Spleen (tissue), 11 donors: Measurements from ENCODE around the gene CARS1. TPM values are rescaled to one million over a fixed set of nuclear protein-coding genes. Genes with fewer than 3 reads are reported as not detected.

Experiments
- DNase-seq: peaks from one replicate; pipeline ENCODE4 v3.0.0-alpha.2; 2020
- H3K27ac ChIP-seq, 8 donors: fragments of 200-600 bp; sonication (generic) in 7 of 8; 1 replicate in 4 of 8; 2 replicates in 4 of 8; pipeline versions ENCODE4 v1.5.0 to v1.8.0; 2016 to 2021; ENCODE audit warnings: inconsistent platforms in 4 of 8, mild to moderate bottlenecking in 4 of 8, moderate library complexity in 1 of 8
- H3K27me3 ChIP-seq, 7 donors: fragments of 200-600 bp; sonication (generic) in 6 of 7; replicated peaks in 1 of 7; 1 replicate in 4 of 7; 2 replicates in 3 of 7; pipeline versions ENCODE4 v1.5.0 to v1.8.0; 2016 to 2021; ENCODE audit warnings: inconsistent platforms in 3 of 7, mild to moderate bottlenecking in 1 of 7
- H3K36me3 ChIP-seq, 6 donors: fragments of 200-600 bp; sonication (generic) in 5 of 6; 1 replicate in 4 of 6; 2 replicates in 2 of 6; pipeline versions ENCODE4 v1.5.0 to v1.8.0; 2016 to 2021; ENCODE audit warnings: inconsistent platforms in 2 of 6
- H3K4me1 ChIP-seq, 6 donors: fragments of 200-600 bp; sonication (generic) in 5 of 6; 1 replicate in 3 of 6; 2 replicates in 3 of 6; pipeline versions ENCODE4 v1.5.0 to v1.8.0; 2016 to 2021; ENCODE audit warnings: inconsistent platforms in 3 of 6
- H3K4me3 ChIP-seq, 8 donors: fragments of 200-600 bp; sonication (generic) in 7 of 8; 1 replicate in 4 of 8; 2 replicates in 4 of 8; pipeline versions ENCODE4 v1.5.0 to v1.8.0; 2016 to 2021; ENCODE audit warnings: inconsistent platforms in 4 of 8, mild to moderate bottlenecking in 4 of 8, moderate library complexity in 2 of 8
- H3K9me3 ChIP-seq, 8 donors: fragments of 200-600 bp; sonication (generic) in 7 of 8; 1 replicate in 4 of 8; 2 replicates in 4 of 8; pipeline versions ENCODE4 v1.5.0 to v1.8.0; 2016 to 2021; ENCODE audit warnings: inconsistent platforms in 4 of 8
- POLR2A ChIP-seq, 3 donors: fragments of 450-650 bp; IDR thresholded peaks; one replicate each; pipeline ENCODE4 v1.5.1; 2017; ENCODE audit warnings: antibody characterized with exemption in 3 of 3, mild to moderate bottlenecking in 1 of 3
- POLR2AphosphoS5 ChIP-seq, 3 donors: sonication (generic); formaldehyde crosslinking; IDR thresholded peaks; one replicate each; pipeline ENCODE4 v1.5.1; 2017; ENCODE audit warnings: antibody characterized with exemption in 3 of 3
- WGBS, 5 donors: extraction: QIAGEN DNeasy Blood & Tissue Kit in 3 of 5; methylation state at CpG; one replicate each; pipeline versions ENCODE4 v1.1.5 to v1.1.7; 2013 to 2018; 5-methylcytosine and 5-hydroxymethylcytosine counted together
- intact Hi-C: fragments of 100-400 bp; cut with DNase I; formaldehyde crosslinking; loops from one replicate; pipeline ENCODE4 v1.15.0; 2023; ENCODE audit warnings: low total_unique reads
- polyA plus RNA-seq, 3 donors: library from polyadenylated mRNA; stranded (reverse); fragments of 200-250 nt; gene quantifications; one replicate each; pipeline ENCODE4 v1.2.1, GENCODE V29; 2013
- total RNA-seq, 7 donors: library from RNA; depleted of rRNA in 3 of 7; stranded (reverse); fragments of >200 nt in 3 of 7; fragmentation: NEBNext Ultra II Directional in 4 of 7; extraction: Animal tissue kit (Norgen Biotek cat#: 25700) in 4 of 7; gene quantifications; one replicate each; pipeline versions ENCODE4 v1.1.0 to v1.2.1, GENCODE V29; 2016 to 2021
- TF ChIP-seq, protein P1 (sequence below), 11 experiments: fragments of 200-600 bp in 7 of 11; fragments of 450-650 bp in 4 of 11; sonication (generic) in 4 of 11; IDR thresholded peaks in 8 of 11; conservative IDR thresholded peaks in 3 of 11; 1 replicate in 7 of 11; 2 replicates in 4 of 11; pipeline versions ENCODE4 v1.4.0 to v1.8.0; 2016 to 2021; ENCODE audit warnings: antibody characterized with exemption in 11 of 11, inconsistent platforms in 4 of 11, mild to moderate bottlenecking in 1 of 11
- donor health status: healthy with polysubstance abuse.
- donor health status: DM: no; HTN: no; CAD: no; lungs with moderate emphysema.
- donor health status: DM: no; HTN: no; CAD: no.
- donor health status: Bipolar disorder and iron deficiency.
- donor health status: healthy.
- donor health status: DM: no; HTN: no; CAD: no.
- donor health status: DM: yes; HTN: yes; CAD: no.

The CARS1 gene
- total and polyA plus RNA-seq, 10 donors: 18.6 to 64.9 (median 37.5) TPM

DNA sequence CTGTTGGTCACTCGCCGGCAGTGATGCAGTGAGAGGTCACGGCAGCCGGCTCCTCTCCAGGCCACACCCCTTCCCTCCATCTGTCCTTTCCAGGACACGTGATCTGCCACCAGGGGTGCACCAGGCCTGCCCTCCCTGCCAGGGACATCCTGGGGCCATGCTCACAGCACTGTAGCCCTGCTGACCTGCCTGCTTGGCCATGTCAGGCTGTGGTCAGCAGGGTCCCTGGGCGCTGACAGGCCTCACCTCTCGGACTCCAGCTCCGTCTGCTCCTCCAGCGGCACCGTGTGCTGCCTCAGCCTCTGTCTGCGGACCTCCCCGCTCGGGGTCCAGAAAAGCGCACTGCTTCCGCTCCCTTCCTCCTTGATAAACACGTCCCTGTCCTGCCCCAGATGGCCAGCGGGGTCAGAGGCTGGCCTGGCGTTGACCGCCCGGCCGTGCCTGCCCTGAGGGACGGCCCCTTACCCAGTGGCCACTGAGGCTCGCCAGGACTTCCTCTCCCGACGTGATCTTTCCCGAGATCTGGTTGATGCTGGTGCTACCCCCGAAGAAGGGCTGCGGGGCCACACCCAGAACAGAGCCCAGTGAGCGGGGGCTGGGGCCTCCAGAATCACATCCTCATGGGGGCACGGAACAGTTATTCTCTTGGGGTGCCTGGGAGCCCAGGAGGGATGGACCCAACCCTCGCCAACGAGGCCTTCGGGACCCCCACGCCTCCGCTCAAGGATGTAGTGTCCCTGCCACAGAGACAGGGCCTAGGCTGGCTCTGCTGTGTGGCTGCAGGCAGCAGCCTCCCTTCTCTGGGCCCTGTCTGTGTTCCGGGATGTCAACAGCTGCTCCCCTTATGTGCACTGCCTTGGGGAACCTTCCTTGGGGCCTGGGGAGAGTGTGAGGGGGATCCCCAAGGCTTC lies 36.3 kb upstream of the CARS1 start:
- H3K4me1 ChIP-seq: peaks cover 4 to 53% (median 22%) of the 10 kb centered on the region in 6 donors
- TF ChIP-seq, protein P1, sequence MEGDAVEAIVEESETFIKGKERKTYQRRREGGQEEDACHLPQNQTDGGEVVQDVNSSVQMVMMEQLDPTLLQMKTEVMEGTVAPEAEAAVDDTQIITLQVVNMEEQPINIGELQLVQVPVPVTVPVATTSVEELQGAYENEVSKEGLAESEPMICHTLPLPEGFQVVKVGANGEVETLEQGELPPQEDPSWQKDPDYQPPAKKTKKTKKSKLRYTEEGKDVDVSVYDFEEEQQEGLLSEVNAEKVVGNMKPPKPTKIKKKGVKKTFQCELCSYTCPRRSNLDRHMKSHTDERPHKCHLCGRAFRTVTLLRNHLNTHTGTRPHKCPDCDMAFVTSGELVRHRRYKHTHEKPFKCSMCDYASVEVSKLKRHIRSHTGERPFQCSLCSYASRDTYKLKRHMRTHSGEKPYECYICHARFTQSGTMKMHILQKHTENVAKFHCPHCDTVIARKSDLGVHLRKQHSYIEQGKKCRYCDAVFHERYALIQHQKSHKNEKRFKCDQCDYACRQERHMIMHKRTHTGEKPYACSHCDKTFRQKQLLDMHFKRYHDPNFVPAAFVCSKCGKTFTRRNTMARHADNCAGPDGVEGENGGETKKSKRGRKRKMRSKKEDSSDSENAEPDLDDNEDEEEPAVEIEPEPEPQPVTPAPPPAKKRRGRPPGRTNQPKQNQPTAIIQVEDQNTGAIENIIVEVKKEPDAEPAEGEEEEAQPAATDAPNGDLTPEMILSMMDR (IDR thresholded peaks at IDR 0.05 in 8 of 11, conservative IDR thresholded peaks at IDR 0.05 in 3 of 11): no peak
- TF ChIP-seq POLR2AphosphoS5 (IDR thresholded peaks at IDR 0.05): peak in 2 of 3 donors; percentile 16 to 38
- no peak for DNase-seq
- no peaks in the 10 kb centered on the region for H3K9me3 ChIP-seq
- H3K27me3 ChIP-seq: peaks cover 0 to 4% (median 0%) of the 10 kb centered on the region in 7 donors
- no peak overlapping the region for H3K4me3 ChIP-seq
- H3K36me3 ChIP-seq: peaks cover 0 to 90% (median 21%) of the 10 kb centered on the region in 6 donors
- intact Hi-C loops: loop anchor here (5.0 kb wide), 1 partner anchor 56 kb away; no protein-coding TSS in a partner anchor
- WGBS, 5 donors: 76 to 93% (median 83%) methylated on average over 12 to 36 of the region's 36 CpGs
- H3K27ac ChIP-seq: peak overlapping the region in 1 of 8 donors; percentile 20

DNA sequence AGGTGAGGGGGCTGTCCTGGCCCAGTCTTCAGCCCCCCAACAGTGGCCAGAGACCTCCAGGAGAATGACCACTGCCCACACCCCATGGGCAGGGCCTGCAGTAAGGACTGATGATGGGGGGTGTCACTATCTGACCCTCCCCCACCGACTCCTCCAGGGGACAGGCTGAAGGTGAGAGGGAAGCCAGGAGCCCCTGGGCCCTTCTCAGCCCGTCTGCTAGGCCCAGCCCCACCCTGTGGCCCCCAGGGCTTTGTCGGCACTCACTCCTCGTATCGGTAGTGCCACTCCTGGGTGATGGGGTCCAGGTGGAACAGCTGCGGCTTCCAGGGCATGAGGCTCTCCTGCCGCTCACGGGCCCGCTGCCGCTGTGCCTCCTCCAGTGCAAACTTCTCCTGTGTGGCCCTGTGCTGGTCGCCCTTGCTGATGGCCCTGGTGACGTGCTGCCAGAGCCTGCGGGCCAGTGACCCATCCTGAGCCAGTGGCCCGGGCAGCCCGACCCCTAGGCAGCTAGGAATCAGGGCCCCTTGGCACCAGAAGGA lies 35.4 kb upstream of the CARS1 start:
- Histone ChIP-seq H3K4me1 (peaks cover 4 to 52% (median 22%) of the 10 kb centered on the region in 6 donors), H3K27ac (peak overlapping the region in 1 of 8 donors; percentile 20), H3K36me3 (peaks cover 0 to 90% (median 22%) of the 10 kb centered on the region in 6 donors), H3K4me3 (no peak overlapping the region), H3K9me3 (no peaks in the 10 kb centered on the region), H3K27me3 (peaks cover 0 to 4% (median 0%) of the 10 kb centered on the region in 7 donors)
- intact Hi-C loops: loop anchor here (5.0 kb wide), 1 partner anchor 55 kb away; no protein-coding TSS in a partner anchor
- 83 to 89% (median 89%) methylated on average over 6 to 15 of the region's 15 CpGs for WGBS, 5 donors
- no peak for DNase-seq
- TF ChIP-seq, protein P1 (IDR thresholded peaks at IDR 0.05 in 8 of 11, conservative IDR thresholded peaks at IDR 0.05 in 3 of 11): no peak
- TF ChIP-seq POLR2AphosphoS5 (IDR thresholded peaks at IDR 0.05): peak in 1 of 3 donors; percentile 4
- TF ChIP-seq POLR2A (IDR thresholded peaks at IDR 0.05): no peak

DNA sequence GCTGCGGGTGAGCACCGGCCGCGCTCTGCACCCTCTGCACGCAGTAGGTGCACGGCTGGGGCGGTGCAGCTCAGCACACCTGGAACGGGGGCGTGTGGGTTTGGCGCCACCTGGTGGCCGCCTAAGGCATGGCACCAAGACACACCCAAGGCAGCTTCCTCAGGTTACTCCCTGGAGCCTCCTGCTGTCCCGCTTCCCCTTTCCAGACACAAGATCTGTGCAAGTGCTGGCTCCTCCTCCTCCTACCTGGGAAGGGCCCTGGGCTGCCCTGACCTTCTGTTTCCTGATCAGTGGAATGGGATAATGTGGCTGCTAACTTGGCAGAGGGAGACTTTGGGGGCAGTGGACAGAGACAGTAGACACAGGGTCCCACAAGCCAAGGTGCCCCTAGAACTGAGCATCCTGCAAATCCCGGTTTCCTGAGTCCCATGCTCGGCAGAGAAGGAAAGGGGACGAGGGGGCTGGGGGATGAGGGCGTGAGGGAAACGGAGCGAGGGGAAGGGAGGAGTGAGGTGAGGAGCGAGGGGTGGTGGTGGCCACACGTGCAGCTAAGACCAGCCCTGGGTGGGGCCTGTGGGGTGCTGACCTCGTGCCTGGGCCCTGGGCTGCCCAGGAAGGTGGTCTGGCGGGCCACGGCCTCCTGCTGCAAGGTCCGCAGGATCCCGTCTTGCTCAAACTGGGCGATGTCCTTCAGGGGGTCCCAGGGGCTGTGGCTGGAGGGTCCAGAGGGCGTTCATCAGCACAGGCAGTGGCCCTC lies 34.8 kb upstream of the CARS1 start:
- no peaks in the 10 kb centered on the region for H3K9me3 ChIP-seq
- H3K4me1 ChIP-seq: peaks cover 4 to 52% (median 22%) of the 10 kb centered on the region in 6 donors
- TF ChIP-seq POLR2A (IDR thresholded peaks at IDR 0.05): no peak
- TF ChIP-seq POLR2AphosphoS5 (IDR thresholded peaks at IDR 0.05): peak; percentile 24 to 76 (median 57)
- TF ChIP-seq, protein P1 (IDR thresholded peaks at IDR 0.05 in 8 of 11, conservative IDR thresholded peaks at IDR 0.05 in 3 of 11): peak; percentile 93 to 99 (median 99)
- H3K4me3 ChIP-seq: no peak overlapping the region
- WGBS, 5 donors: 39 to 47% (median 43%) methylated on average over 25 to 27 of the region's 27 CpGs
- H3K27ac ChIP-seq: no peak overlapping the region
- DNase-seq: peak; percentile 93
- intact Hi-C loops: loop anchor here (5.0 kb wide), 1 partner anchor 55 kb away; no protein-coding TSS in a partner anchor
- H3K27me3 ChIP-seq: peaks cover 0 to 4% (median 0%) of the 10 kb centered on the region in 7 donors
- H3K36me3 ChIP-seq: peaks cover 0 to 90% (median 22%) of the 10 kb centered on the region in 6 donors
